RPMI8226 (cell line): ENCODE data around the gene NR5A2.

Experiments used
- DNase-seq: peaks from one replicate; pipeline ENCODE4 v3.0.0-alpha.2; 2015

NR5A2 gene

GRCh38 chr1:200027264-200027823 is at the start of gene NR5A2:
NR5A2 (plus strand) TSS chr1:200027710; CDS start chr1:200027848, 138 bp downstream.
- DNase-seq, result no peak

- no peak for DNase-seq
Measured at GRCh38 chr1:199978408-199978940, 49.0 kb upstream of the NR5A2 start.

GRCh38 chr1:199979071-199979470 is 48.4 kb upstream of the NR5A2 start:
- DNase-seq, result peak; percentile 71

GRCh38 chr1:199981584-199981983 is 45.9 kb upstream of the NR5A2 start:
- DNase-seq, result no peak

- DNase-seq, result no peak
Measured at GRCh38 chr1:199982606-199983005, 44.9 kb upstream of the NR5A2 start.

- no peak for DNase-seq
Measured at GRCh38 chr1:199983531-199983930, 44.0 kb upstream of the NR5A2 start.

- no peak for DNase-seq
Measured at GRCh38 chr1:199995096-199995685, 32.3 kb upstream of the NR5A2 start.

GRCh38 chr1:200005165-200005564 is 22.3 kb upstream of the NR5A2 start:
- no peak for DNase-seq

- DNase-seq, result no peak
Measured at GRCh38 chr1:200006711-200007110, 20.8 kb upstream of the NR5A2 start.

GRCh38 chr1:200015811-200016210 is 11.7 kb upstream of the NR5A2 start:
- DNase-seq, result no peak

- DNase-seq, result no peak
Measured at GRCh38 chr1:200021577-200022238, 5.8 kb upstream of the NR5A2 start.

- no peak for DNase-seq
Measured at GRCh38 chr1:200022239-200022804, 5.2 kb upstream of the NR5A2 start.

- DNase-seq, result no peak
Measured at GRCh38 chr1:200028586-200029034, 1.1 kb downstream of the NR5A2 start.

GRCh38 chr1:200029035-200029821 is 1.7 kb downstream of the NR5A2 start:
- DNase-seq, result peak; percentile 42

GRCh38 chr1:200029822-200030152 is 2.3 kb downstream of the NR5A2 start:
- DNase-seq, result no peak

GRCh38 chr1:200030791-200031190 is 3.3 kb downstream of the NR5A2 start:
- DNase-seq, result no peak

- peak; percentile 1 for DNase-seq
Measured at GRCh38 chr1:200033511-200034261, 6.2 kb downstream of the NR5A2 start.

- no peak for DNase-seq
Measured at GRCh38 chr1:200034262-200034557, 6.7 kb downstream of the NR5A2 start.

- peak; percentile 1 for DNase-seq
Measured at GRCh38 chr1:200034761-200035396, 7.4 kb downstream of the NR5A2 start.

GRCh38 chr1:200035397-200035955 is 8.0 kb downstream of the NR5A2 start:
- peak; percentile 1 for DNase-seq

GRCh38 chr1:200035956-200036618 is 8.6 kb downstream of the NR5A2 start:
- peak; percentile 3 for DNase-seq
